ENCODE measurements around the gene ZBTB8OS.

GRCh38 chr1:32666901-32667566 is 16.7 kb upstream of the ZBTB8OS start:
- no peak for TF ChIP-seq CTCF (conservative IDR thresholded peaks at IDR 0.05)
- TF ChIP-seq EZH2 (IDR thresholded peaks at IDR 0.05; ENCODE audit: low read depth): no peak

All from PC-9 (cell line).